Psoas muscle (tissue), 8 donors: ENCODE results near the gene PPP2R3B. TPM values are rescaled to one million over a fixed set of nuclear protein-coding genes. Genes with fewer than 3 reads are reported as not detected.

Experiments
- ATAC-seq, 4 donors: fragments of 200-7000 bp; cut with Tn5 transposase; one replicate each; pipeline ENCODE4 v1.9.1; 2020; ENCODE audit warnings: moderate library complexity in 3 of 4, mild to moderate bottlenecking in 2 of 4
- DNase-seq, 2 donors: peaks; one replicate each; pipeline ENCODE4 v3.0.0-alpha.2; 2020
- H3K27ac ChIP-seq: fragments of 200-600 bp; one replicate; pipeline ENCODE4 v1.8.0; 2022
- H3K27me3 ChIP-seq, 3 donors: fragments of 200-600 bp in 1 of 3; one replicate each; pipeline versions ENCODE4 v1.6.1 to v1.8.0; 2013 to 2022; ENCODE audit warnings: low read length in 2 of 3, mild to moderate bottlenecking in 2 of 3, moderate library complexity in 1 of 3; ENCODE audit not compliant: insufficient read depth in 3 of 3
- H3K36me3 ChIP-seq, 2 donors: fragments of 200-600 bp in 1 of 2; one replicate each; pipeline versions ENCODE4 v1.6.1 to v1.8.0; 2013 to 2022; ENCODE audit warnings: low read depth in 1 of 2, mild to moderate bottlenecking in 1 of 2, moderate library complexity in 1 of 2; ENCODE audit not compliant: insufficient read depth in 1 of 2
- H3K4me1 ChIP-seq: fragments of 200-600 bp; one replicate; pipeline ENCODE4 v1.8.0; 2022
- H3K4me3 ChIP-seq: fragments of 200-600 bp; one replicate; pipeline ENCODE4 v1.8.0; 2022; ENCODE audit warnings: mild to moderate bottlenecking
- H3K9me3 ChIP-seq: fragments of 200-600 bp; one replicate; pipeline ENCODE4 v1.8.0; 2022
- CTCF ChIP-seq: fragments of 200-600 bp; IDR thresholded peaks from one replicate; pipeline ENCODE4 v1.8.0; 2022; ENCODE audit warnings: antibody characterized with exemption
- WGBS, 3 donors: extraction: QIAGEN DNeasy Blood & Tissue Kit; methylation state at CpG; one replicate each; pipeline versions ENCODE4 v1.1.6 to v1.1.7; 2013; 5-methylcytosine and 5-hydroxymethylcytosine counted together
- intact Hi-C, 2 donors: fragments of 100-400 bp; cut with DNase I; formaldehyde crosslinking; loops; one replicate each; pipeline versions ENCODE4 v1.11.0 to v1.14.2; 2022
- polyA plus RNA-seq, 3 donors: library from polyadenylated mRNA; stranded (reverse); fragments of 200-250 nt; gene quantifications; one replicate each; pipeline ENCODE4 v1.2.3, GENCODE V29; 2013
- total RNA-seq, 4 donors: library from RNA; stranded (reverse); fragmentation: NEBNext Ultra II Directional in 2 of 4; extraction: Animal tissue kit (Norgen Biotek cat#: 25700) in 2 of 4; gene quantifications; one replicate each; pipeline versions ENCODE4 v1.2.1 to v1.2.4, GENCODE V29; 2021 to 2023
- donor health status: healthy with polysubstance abuse.
- donor health status: DM: no; HTN: no; CAD: no; lungs with moderate emphysema.
- donor health status: Bipolar disorder and iron deficiency.
- donor health status: healthy.
- donor health status: DM: yes; HTN: yes; CAD: no.
- donor health status: DM: no; HTN: no; CAD: no.
- donor health status: DM: no; HTN: no; CAD: no.
- donor health status: DM: yes; HTN: yes; CAD: no.

PPP2R3B gene
- total and polyA plus RNA-seq, 7 donors = 32.3 to 156 (median 77.2) TPM

GRCh38 chrX:368811-369562 is 17.7 kb downstream of the PPP2R3B start:
- Histone ChIP-seq H3K9me3 (no peaks in the 10 kb centered on the region), H3K4me3 (peak overlapping the region; percentile 74), H3K27ac (peak overlapping the region; percentile 97), H3K27me3 (no peaks in the 10 kb centered on the region), H3K4me1 (peaks cover 14% of the 10 kb centered on the region), H3K36me3 (no peaks in the 10 kb centered on the region)
- intact Hi-C loops = no loop called here
- no peak for TF ChIP-seq CTCF
- WGBS, 3 donors = 24 to 32% (median 29%) methylated on average over 23 to 25 of the region's 25 CpGs
- peak in 1 of 2 donors; percentile 80 for DNase-seq
- peak; percentile 60 to 75 (median 70) for ATAC-seq

GRCh38 chrX:367866-368265 is 18.8 kb downstream of the PPP2R3B start:
- intact Hi-C loops = no loop called here
- TF ChIP-seq CTCF = no peak
- Histone ChIP-seq H3K27me3 (no peaks in the 10 kb centered on the region), H3K36me3 (no peaks in the 10 kb centered on the region), H3K4me3 (peak overlapping the region; percentile 11), H3K27ac (peak overlapping the region; percentile 83), H3K4me1 (peaks cover 14% of the 10 kb centered on the region), H3K9me3 (no peaks in the 10 kb centered on the region)
- ATAC-seq (peak in 3 of 4 donors; percentile 30 to 51 (median 48)), DNase-seq (peak in 1 of 2 donors; percentile 61)
- 58 to 62% (median 61%) methylated on average over 16 to 17 of the region's 17 CpGs for WGBS, 3 donors

GRCh38 chrX:367349-367748 is 19.4 kb downstream of the PPP2R3B start:
- TF ChIP-seq CTCF = no peak

GRCh38 chrX:363621-364375 is 22.9 kb downstream of the PPP2R3B start:
- H3K27me3 ChIP-seq = no peaks in the 10 kb centered on the region
- peaks cover 5 to 23% of the 10 kb centered on the region in 2 donors for H3K36me3 ChIP-seq
- H3K4me1 ChIP-seq = no peaks in the 10 kb centered on the region
- TF ChIP-seq CTCF = no peak
- no peak overlapping the region for H3K4me3 ChIP-seq
- DNase-seq (no peak), ATAC-seq (no peak)
- WGBS, 3 donors = 96 to 97% (median 96%) methylated on average over 37 of the region's 37 CpGs
- H3K27ac ChIP-seq = no peak overlapping the region
- intact Hi-C loops = loop anchor here in 1 of 2 donors (5.0 kb wide), 1 partner anchor 41 kb away; no protein-coding TSS in a partner anchor
- peaks cover 4% of the 10 kb centered on the region for H3K9me3 ChIP-seq

More at GRCh38 chrX:367349-367748, 19.4 kb downstream of the PPP2R3B start:
- H3K9me3 ChIP-seq = no peaks in the 10 kb centered on the region
- no peaks in the 10 kb centered on the region for H3K27me3 ChIP-seq
- WGBS, 3 donors = 70 to 74% (median 71%) methylated on average over 16 of the region's 16 CpGs
- intact Hi-C loops = no loop called here
- no peak for ATAC-seq
- H3K4me3 ChIP-seq = no peak overlapping the region
- DNase-seq = peak in 1 of 2 donors; percentile 43
- peak overlapping the region; percentile 83 for H3K27ac ChIP-seq
- peaks cover 14% of the 10 kb centered on the region for H3K4me1 ChIP-seq
- H3K36me3 ChIP-seq = no peaks in the 10 kb centered on the region
